PFSK-1 (cell line): ENCODE results near the gene CDH2.

Experiments used
- FOXP2 ChIP-seq: optimal IDR thresholded peaks from 2 replicates; pipeline ENCODE3; 2011; ENCODE audit warnings: borderline replicate concordance, control low read depth, inconsistent platforms; ENCODE audit not compliant: insufficient read depth; ENCODE audit errors: extremely low read length, extremely low read depth
- POLR2AphosphoS5 ChIP-seq: IDR thresholded peaks from 2 replicates; pipeline ENCODE4 v1.6.1; 2012; ENCODE audit warnings: low read depth, mild to moderate bottlenecking, control low read depth, low read length, moderate library complexity
- REST ChIP-seq, 2 experiments: IDR thresholded peaks; 2 replicates each; pipeline versions ENCODE4 v1.6.1 to v1.8.0; 2011 to 2012; ENCODE audit warnings: low read depth in 2 of 2, low read length in 2 of 2, control low read depth in 1 of 2, inconsistent platforms in 1 of 2, mild to moderate bottlenecking in 1 of 2, moderate library complexity in 1 of 2; ENCODE audit not compliant: insufficient read depth in 1 of 2
- SIN3A ChIP-seq: IDR thresholded peaks from 2 replicates; pipeline ENCODE4 v1.6.1; 2012; ENCODE audit warnings: mild to moderate bottlenecking, low read length, moderate library complexity, borderline replicate concordance; ENCODE audit not compliant: insufficient read depth
- TAF1 ChIP-seq: IDR thresholded peaks from 2 replicates; pipeline ENCODE4 v1.6.1; 2012; ENCODE audit warnings: low read length, control low read depth, borderline replicate concordance; ENCODE audit not compliant: insufficient read depth

The CDH2 gene

GRCh38 chr18:28175150-28175929 lies 1.6 kb downstream of the CDH2 start:
- TF ChIP-seq REST (IDR thresholded peaks at IDR 0.05; ENCODE audit: insufficient read depth in 1 of 2, low read depth in 2 of 2, low read length in 2 of 2) (peak; percentile 91 to 93), FOXP2 (peak; percentile 31), SIN3A (no peak; the same call in 1 of the 2 replicates), TAF1 (no peak), POLR2AphosphoS5 (no peak)

- no peak for TF ChIP-seq POLR2AphosphoS5
- no peak for TF ChIP-seq SIN3A
Measured at GRCh38 chr18:28174181-28174905, 2.6 kb downstream of the CDH2 start.

GRCh38 chr18:28171837-28172236 lies 5.1 kb downstream of the CDH2 start:
- TF ChIP-seq TAF1 (no peak), SIN3A (no peak), POLR2AphosphoS5 (no peak), REST (IDR thresholded peaks at IDR 0.05; ENCODE audit: insufficient read depth in 1 of 2, low read depth in 2 of 2, low read length in 2 of 2) (no peak), FOXP2 (no peak)

GRCh38 chr18:28168725-28169124 lies 8.2 kb downstream of the CDH2 start:
- TF ChIP-seq FOXP2: no peak
- TF ChIP-seq POLR2AphosphoS5: no peak
- no peak for TF ChIP-seq REST (IDR thresholded peaks at IDR 0.05; ENCODE audit: insufficient read depth in 1 of 2, low read depth in 2 of 2, low read length in 2 of 2)
- no peak for TF ChIP-seq SIN3A
- TF ChIP-seq TAF1: no peak

GRCh38 chr18:28167835-28168349 lies 9.0 kb downstream of the CDH2 start:
- no peak for TF ChIP-seq POLR2AphosphoS5
- no peak for TF ChIP-seq SIN3A
- TF ChIP-seq FOXP2: no peak
- no peak for TF ChIP-seq TAF1
- TF ChIP-seq REST (IDR thresholded peaks at IDR 0.05; ENCODE audit: insufficient read depth in 1 of 2, low read depth in 2 of 2, low read length in 2 of 2): no peak
